ENCODE results near the gene GRB10. TPM values are rescaled to one million over a fixed set of nuclear protein-coding genes. Genes with fewer than 3 reads are reported as not detected.

The GRB10 gene
- total RNA-seq, 1 donor from 2014 or later, result 131 TPM

GRCh38 chr7:50618281-50618680 lies 164.4 kb downstream of the GRB10 start:
- DNase-seq (ENCODE audit: extremely low read depth, low read depth, low spot score), result no peak

DNA sequence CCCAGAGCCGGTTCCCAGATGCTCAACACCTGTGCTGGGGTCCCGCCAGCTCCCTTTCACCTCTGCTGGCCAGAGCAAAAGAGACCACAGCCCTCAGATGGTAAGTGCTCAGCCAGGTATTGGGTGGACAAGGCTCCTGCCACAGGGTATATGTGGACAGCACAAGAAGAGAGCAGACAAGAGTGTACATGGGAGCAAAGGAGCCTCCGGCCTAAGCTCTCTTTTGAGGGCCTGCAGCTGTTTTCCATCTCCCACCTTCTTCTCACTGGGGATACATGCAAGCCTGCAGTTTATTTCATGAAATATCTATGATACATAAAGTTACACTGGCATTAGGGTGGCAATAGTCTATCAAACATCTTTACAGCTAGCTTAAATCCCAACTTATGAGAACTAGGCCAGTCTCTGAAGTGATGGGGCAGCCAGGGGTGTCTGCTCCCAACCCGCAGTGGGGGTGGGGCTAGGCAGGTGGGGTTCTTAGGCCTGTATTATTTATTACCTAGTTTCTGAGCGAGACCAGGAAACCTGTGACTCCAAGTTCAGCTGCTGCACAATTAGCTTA lies 167.1 kb downstream of the GRB10 start:
- no peak for DNase-seq (ENCODE audit: extremely low read depth, low read depth, low spot score)

DNA sequence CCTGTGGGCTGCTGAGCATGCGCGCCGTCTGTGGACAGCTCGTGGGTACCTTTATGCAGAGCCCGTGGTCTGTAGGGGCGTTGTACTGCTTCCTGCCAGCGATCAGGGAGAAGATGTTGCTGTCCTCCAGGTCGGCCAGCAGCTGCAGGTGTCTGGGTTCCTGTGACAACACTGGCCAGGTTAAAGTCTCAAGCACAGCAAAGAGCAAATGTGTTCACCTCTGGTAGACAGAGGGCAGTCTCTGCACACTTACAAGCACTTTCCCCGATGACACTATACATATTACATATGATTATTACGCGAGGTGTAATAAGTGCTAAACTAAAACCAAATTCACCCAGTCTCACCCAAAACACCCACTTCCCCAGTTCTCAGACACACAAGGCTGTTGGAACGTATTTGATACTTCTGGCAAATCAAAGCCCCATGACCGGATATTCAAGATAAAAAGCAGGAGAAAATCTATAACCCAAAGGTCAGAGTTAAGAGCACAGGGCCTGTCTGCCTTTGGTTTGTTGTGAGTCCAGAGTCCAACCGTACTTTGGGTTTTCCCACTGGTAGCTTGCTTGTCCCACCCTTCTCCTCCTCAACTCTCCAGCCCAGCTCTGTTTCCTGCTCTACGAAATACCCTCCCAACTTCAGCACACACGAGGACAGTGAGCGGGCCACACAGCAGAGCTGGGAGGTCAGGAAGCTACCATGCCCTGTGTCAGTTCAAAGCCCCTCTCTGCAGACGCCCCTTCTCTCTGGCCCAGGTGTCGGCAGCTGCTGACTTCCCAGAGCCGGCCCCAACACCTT lies 167.8 kb downstream of the GRB10 start:
- no peak for DNase-seq (ENCODE audit: extremely low read depth, low read depth, low spot score)

DNA sequence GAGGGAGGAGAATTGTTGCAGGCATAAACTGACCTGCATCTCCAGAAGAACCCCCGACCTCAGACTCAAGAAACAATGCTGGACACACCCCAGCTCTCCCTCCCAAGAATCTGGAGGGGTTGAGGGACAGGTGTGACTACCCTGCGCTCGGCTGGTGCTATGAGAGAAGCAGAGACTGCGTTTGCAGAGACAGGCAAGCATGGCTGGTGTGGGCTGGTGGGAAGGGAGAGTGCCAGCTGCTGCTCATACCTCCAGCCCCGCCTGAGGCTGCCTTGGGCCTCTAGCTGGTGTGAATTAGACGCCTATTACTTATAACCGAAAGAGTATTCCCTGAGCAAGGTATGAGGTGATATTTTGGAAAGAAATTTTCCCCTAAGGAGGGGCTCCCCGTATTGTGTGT lies 169.2 kb downstream of the GRB10 start:
- DNase-seq (ENCODE audit: extremely low read depth, low read depth, low spot score), result no peak

DNA sequence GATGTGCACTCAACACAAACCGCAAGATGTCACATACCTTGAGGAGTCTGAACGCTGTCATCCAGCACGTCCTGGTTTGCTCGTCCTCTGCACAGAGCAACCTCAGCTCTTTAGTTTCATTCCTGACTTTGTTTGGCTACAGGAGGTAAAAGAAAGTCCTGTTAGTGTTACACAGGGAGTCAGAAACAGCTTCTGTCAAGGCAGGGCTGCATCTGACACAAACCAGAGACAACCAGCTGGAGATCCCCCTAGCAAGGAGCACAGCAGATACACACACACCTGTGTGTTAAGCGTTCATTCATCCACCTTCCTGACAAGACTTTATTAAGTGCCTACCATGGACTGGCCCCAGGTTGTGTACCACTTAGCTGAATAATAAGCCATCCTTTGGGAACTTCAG lies 170.0 kb downstream of the GRB10 start:
- DNase-seq (ENCODE audit: extremely low read depth, low read depth, low spot score), result no peak

GRCh38 chr7:50610521-50611277 lies 172.0 kb downstream of the GRB10 start:
- no peak for DNase-seq (ENCODE audit: extremely low read depth, low read depth, low spot score)

DNA sequence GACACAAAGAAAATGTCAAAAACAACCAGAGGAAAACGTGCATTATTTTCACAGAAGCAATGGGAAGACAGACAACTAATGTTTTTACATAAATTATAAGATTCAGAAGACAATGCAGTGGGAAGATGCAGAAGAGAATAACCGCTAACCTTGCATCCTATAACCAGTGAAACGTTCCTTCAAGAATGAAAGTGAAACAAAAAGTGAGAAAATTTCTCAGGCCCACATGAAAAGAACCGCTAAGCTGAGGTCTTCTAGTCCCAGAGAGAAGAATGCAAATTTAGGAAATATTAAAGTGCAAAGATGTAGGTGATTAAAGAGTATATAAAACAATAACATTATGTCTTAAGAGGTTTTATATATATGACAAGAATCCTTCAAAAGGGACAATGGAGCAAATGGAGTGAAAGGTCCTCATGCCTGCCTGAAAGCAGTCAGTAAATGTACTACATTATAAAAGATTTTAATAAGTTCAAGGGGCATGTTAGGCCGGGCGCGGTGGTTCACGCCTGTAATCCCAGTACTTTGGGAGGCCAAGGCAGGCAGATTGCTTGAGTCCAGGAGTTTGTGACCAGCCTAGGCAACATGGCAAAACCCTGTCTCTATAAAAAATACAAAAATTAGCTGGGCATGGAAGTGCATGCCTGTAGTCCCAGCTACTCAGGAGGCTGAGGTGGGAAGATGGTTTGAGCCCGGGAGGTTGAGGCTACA lies 174.3 kb downstream of the GRB10 start:
- DNase-seq (ENCODE audit: extremely low read depth, low read depth, low spot score), result no peak

DNA sequence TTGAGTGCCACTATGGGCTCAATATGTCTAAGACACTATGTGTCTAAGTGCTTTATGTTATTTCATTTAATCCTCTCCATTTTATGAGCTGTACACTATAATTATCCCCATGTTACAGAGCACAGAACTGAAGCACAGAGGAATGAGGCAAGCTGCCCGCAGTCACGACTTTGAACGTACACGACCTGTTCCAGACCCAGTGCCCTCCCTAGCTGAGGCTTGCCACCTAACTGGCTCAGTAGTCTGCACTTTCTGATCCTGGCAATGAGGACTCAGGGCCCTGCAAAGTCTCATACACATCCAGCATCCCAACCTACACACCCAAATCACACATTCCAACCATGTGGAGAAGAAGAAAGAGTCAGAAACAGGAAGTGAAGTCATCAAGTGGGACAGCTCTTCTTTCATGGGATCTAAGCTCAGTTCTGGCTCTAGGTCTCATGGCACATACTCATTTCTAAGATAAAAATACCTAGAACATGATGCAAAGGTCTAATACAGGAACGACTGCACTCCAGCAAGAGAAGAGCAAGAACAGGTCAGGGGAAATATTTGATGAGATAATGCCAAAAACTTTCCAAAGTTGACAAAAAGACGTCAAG lies 175.1 kb downstream of the GRB10 start:
- DNase-seq (ENCODE audit: extremely low read depth, low read depth, low spot score), result no peak

DNA sequence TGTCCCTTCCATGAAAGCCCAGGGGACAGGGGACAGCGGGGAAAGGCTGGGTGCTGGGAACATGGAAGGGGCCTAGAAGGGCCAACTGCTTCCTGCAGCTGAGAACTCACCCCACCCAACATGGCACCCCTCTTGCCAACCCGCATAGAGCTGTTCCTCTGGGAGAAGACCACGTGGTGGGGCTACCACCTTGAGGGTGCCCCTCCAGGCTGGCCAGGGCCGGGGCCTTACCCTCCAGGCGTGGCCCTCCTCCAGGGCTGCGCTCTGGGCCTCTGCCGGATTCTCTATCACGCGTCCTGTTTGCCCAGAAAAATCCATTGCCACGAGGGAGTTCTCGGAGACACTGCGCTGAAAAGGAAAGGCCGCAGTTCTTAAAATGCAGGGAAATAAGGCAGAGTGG lies 177.6 kb downstream of the GRB10 start:
- no peak for DNase-seq (ENCODE audit: extremely low read depth, low read depth, low spot score)

DNA sequence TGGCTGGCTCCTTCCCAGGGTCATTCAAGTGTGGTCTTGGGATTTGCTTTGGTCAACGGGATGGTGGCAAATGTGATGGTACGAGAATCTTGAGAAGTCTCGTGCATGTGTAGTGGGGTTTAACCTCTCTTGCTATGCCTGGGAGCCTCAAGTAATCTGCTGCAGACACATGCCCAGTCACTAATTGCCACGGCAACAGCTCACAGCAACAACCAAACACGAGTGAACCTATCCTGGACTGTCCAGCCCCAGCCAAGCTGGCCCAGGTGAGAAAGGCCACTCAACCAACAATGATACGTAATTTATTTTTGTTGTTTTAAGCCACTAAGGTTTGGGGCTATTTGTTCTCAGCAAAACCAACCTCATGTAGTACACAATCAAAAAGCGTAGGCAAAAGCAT lies 179.4 kb downstream of the GRB10 start:
- DNase-seq (ENCODE audit: extremely low read depth, low read depth, low spot score), result no peak

DNA sequence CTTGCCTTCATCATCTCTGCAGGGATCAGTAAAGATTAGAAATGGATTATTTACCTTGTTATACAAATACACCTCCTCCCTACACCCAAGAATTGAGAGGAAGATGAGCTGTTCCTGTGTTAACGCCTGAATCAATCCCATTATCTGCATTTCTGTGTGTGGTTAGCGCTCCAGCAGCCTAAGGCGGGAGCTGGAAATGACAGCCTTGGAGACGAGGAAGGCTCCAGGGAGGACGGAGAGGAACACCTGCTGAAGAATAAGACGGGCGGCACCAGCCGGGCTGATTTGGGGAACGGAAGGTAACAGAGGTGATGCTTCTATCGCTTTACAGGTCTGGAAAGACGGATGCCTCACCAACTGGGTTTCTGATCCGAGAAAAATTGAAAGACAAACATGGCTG lies 183.3 kb downstream of the GRB10 start:
- no peak for DNase-seq (ENCODE audit: extremely low read depth, low read depth, low spot score)

DNA sequence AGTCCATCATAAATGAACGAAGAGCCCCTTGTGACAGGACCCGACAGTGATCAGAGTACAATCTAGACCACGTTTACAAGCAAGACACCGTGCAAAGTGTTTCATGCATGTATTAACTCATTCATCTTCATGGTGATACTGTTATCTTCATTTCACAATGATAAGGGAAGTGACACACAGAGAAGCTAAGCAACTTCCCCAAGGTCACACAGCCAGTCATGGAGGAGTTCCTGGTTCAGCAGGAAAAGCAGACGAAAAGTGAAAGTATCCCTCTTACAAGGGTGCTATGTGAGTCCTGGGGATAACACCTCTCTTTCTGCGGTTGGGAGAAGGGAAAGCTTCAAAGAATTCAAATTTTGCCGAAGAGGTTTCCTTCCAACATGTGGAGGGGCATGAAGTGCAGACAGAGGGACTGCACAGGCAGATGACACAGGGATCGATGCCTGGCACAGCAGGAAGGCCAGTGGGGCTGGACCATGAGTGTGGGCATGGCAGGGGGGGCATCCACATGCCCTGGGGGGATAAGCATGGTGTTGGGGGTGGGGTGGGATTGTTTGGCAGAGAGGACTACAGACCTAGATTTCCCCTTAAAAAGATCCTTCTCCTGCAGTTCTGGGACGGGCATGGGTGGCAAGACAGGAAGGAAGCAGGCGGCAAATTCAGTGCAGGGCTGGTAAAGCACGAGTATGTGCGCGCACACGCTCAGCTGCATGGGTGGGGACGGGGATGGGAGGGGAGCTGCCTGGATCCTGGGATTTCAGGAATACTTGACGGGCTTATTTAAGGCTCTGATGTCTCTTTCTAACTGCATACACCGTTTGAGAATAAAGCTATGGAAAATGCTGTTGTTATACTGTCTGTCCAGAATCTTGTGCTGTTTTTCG lies 184.0 kb downstream of the GRB10 start:
- no peak for DNase-seq (ENCODE audit: extremely low read depth, low read depth, low spot score)

- DNase-seq (ENCODE audit: extremely low read depth, low read depth, low spot score), result no peak
Measured at GRCh38 chr7:50596484-50596883, 186.2 kb downstream of the GRB10 start.

- no peak for DNase-seq (ENCODE audit: extremely low read depth, low read depth, low spot score)
Measured at GRCh38 chr7:50595491-50596102, 187.1 kb downstream of the GRB10 start.

- no peak for DNase-seq (ENCODE audit: extremely low read depth, low read depth, low spot score)
Measured at GRCh38 chr7:50594734-50595485, 187.8 kb downstream of the GRB10 start.

DNA sequence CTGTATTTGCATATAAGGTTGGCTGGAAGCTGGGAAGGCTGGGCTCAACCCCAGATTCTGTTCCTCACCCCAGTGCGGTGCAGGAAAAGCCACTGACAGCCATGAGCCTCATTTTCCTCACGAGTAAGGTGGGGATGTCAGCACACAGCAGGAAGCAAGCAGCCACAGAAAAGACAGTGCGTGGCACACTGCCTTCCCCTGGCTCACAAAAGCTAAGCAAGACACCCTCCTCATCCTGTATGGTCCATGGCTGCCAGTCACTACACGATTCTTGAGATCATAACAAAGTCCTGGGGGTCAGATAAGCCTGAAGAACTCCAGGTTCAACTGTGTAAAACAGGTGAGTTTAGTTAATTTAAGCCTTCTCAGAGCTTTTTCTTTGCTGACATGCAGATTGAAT lies 188.6 kb downstream of the GRB10 start:
- no peak for DNase-seq (ENCODE audit: extremely low read depth, low read depth, low spot score)

- no peak for DNase-seq (ENCODE audit: extremely low read depth, low read depth, low spot score)
Measured at GRCh38 chr7:50592940-50593339, 189.8 kb downstream of the GRB10 start.

DNA sequence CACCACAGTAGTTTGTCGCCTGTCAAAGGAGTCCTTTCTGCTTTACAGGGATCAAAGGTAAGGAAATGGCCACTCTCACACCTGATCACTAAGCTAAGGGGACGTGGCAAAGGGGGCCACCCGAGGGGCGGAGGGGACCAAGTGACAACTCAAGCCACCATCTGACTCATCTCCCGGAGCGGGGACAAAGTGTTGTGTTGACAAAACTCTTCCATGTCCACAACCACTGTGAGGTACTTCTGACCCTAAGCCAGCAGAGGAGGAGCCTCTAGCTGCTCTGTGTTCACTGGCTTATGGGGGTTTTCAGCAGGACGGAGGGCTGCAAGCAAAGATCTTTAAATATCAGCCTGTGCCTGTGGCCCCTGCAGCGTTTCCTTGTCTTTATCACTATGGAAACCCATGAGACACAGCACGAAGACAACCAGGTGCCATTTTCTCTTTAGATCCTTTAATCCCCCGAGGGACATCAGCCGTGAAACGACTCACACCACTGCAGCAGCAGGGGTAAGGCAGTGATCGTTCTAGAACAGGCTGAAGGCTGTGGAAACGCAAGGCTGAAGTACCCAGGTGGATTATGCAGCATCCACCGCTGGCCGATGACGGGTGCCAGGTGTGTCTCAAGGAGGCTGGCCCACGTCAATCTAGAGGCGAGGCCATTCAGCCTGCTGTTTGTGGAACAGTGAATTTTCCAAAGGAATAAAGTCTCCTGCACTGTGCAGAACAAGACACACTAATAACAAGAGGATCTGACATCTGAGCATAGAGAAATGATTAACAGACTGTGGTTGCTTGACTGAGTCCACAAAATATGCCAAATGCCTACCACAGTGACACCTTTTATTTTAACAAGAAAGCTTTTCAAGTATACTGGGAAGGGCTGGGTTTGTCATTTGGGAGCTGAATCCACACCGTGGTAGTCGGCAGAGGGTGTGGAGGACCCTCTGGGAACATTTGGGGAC lies 190.9 kb downstream of the GRB10 start:
- DNase-seq (ENCODE audit: extremely low read depth, low read depth, low spot score), result no peak
